Osteocyte (in vitro differentiated cells): Measurements from ENCODE around the gene CASQ1. TPM values are rescaled to one million over a fixed set of nuclear protein-coding genes. Genes with fewer than 3 reads are reported as not detected.
A peak's percentile ranks its signal among the peaks of the same experiment; 100 is the strongest.

Experiments used
- DNase-seq: peaks from one replicate; pipeline ENCODE4 v3.0.0; 2021; ENCODE audit warnings: mixed read lengths; ENCODE audit not compliant: unreplicated experiment; ENCODE audit errors: extremely low spot score
- H3K27ac Mint-ChIP-seq: one replicate; pipeline ENCODE4 v1.8.0; 2021; ENCODE audit warnings: mild to moderate bottlenecking, mixed read lengths; ENCODE audit not compliant: unreplicated experiment
- H3K27me3 Mint-ChIP-seq: one replicate; pipeline ENCODE4 v1.8.0; 2021; ENCODE audit warnings: mixed read lengths; ENCODE audit not compliant: unreplicated experiment
- H3K36me3 Mint-ChIP-seq: one replicate; pipeline ENCODE4 v1.8.0; 2021; ENCODE audit warnings: mixed read lengths; ENCODE audit not compliant: unreplicated experiment
- H3K4me1 Mint-ChIP-seq: one replicate; pipeline ENCODE4 v1.8.0; 2021; ENCODE audit warnings: mixed read lengths; ENCODE audit not compliant: unreplicated experiment
- H3K4me3 Mint-ChIP-seq: one replicate; pipeline ENCODE4 v1.8.0; 2021; ENCODE audit warnings: mild to moderate bottlenecking, moderate library complexity, mixed read lengths; ENCODE audit not compliant: unreplicated experiment
- H3K9me3 Mint-ChIP-seq: one replicate; pipeline ENCODE4 v1.8.0; 2021; ENCODE audit warnings: mixed read lengths; ENCODE audit not compliant: unreplicated experiment
- CTCF ChIP-seq: fragments of 200-600 bp; sonication (generic); IDR thresholded peaks from 2 replicates; pipeline ENCODE4 v1.5.0; 2021; ENCODE audit warnings: antibody characterized with exemption, mild to moderate bottlenecking, moderate library complexity
- total RNA-seq: library from RNA; stranded (reverse); gene quantifications from 2 replicates; pipeline ENCODE4 v1.2.1, GENCODE V29; 2021

The CASQ1 gene
- total RNA-seq, 1 donor from 2014 or later: not detected

- DNase-seq: no peak
- peaks cover 5% of the 10 kb centered on the region for H3K4me1 Mint-ChIP-seq
- no peak overlapping the region for H3K4me3 Mint-ChIP-seq
- H3K9me3 Mint-ChIP-seq: no peaks in the 10 kb centered on the region
- H3K36me3 Mint-ChIP-seq: no peaks in the 10 kb centered on the region
- H3K27ac Mint-ChIP-seq: peak overlapping the region; percentile 15
- peaks cover 10% of the 10 kb centered on the region for H3K27me3 Mint-ChIP-seq
- no peak for TF ChIP-seq CTCF
These were observed 41.1 kb upstream of the CASQ1 start for GRCh38 chr1:160149233-160149632.

DNA sequence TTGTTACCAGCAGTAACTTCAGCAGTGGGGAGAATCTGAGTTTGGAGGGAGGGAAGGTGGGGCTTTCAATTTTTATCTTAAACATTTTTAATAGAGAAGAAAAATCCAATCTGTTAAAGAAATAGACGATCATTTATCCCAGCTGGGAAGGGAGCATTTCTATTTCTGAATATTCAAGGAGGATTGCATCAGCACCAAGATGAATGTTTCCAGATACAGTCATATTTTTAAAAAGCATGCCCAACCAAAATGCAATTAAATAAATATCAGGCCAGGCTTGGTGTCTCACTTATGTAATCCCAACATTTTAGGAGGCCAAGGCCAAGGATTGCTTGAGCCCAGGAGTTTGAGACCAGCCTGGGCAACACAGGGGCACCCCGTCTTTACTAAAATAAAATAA is 40.7 kb upstream of the CASQ1 start:
- no peak for TF ChIP-seq CTCF
- no peaks in the 10 kb centered on the region for H3K9me3 Mint-ChIP-seq
- peaks cover 5% of the 10 kb centered on the region for H3K4me1 Mint-ChIP-seq
- no peak overlapping the region for H3K4me3 Mint-ChIP-seq
- no peak for DNase-seq
- peaks cover 7% of the 10 kb centered on the region for H3K27me3 Mint-ChIP-seq
- H3K27ac Mint-ChIP-seq: peak overlapping the region; percentile 15
- H3K36me3 Mint-ChIP-seq: no peaks in the 10 kb centered on the region

DNA sequence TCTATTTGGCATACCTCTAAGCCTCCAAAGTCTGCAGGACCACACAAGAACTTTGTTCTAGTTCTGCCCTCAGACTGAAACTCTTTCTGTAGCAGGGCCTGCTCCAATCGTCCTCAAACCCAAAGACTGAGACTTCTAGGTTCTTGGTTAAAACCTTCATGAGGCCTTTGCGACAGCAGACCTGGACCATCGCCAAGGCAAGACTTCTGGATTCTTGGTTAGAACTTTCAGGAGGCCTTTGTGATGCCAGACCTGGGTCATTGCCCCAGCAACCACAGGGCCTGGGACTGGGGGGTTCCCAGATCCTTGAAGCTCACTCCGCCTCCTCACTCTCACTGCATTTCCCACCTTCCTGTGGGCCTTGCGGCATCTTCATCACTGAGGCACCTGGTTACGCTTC is 39.1 kb upstream of the CASQ1 start, which contains the start of gene ATP1A4:
Gene ATP1A4, plus strand, starts transcription at position 301 of the 400 bp plus-strand sequence. CDS start 438 bp downstream, outside the sequence.
- H3K27me3 Mint-ChIP-seq: peaks cover 16% of the 10 kb centered on the region
- H3K36me3 Mint-ChIP-seq: no peaks in the 10 kb centered on the region
- H3K4me3 Mint-ChIP-seq: no peak within 1 kb of the TSS
- DNase-seq: no peak
- no peaks in the 10 kb centered on the region for H3K9me3 Mint-ChIP-seq
- no peak for TF ChIP-seq CTCF
- H3K27ac Mint-ChIP-seq: no peak within 1 kb of the TSS
- H3K4me1 Mint-ChIP-seq: peaks cover 5% of the 10 kb centered on the region

DNA sequence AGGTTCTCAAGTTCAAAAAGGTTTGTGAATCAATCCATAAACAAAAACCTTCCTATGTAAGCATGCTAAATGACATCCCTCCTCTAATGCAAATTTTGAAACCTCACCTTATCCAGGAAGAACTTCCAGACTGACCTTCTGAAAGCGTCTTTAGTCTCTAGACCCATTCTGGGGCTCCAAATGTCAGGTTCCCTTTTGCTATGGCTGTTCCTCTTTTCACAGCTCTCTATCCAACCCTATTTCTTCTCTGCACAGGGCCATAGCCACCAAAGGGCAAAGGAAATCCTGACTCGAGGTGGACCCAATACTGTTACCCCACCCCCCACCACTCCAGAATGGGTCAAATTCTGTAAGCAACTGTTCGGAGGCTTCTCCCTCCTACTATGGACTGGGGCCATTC is 35.6 kb upstream of the CASQ1 start:
- TF ChIP-seq CTCF: no peak
- H3K27me3 Mint-ChIP-seq: peaks cover 35% of the 10 kb centered on the region
- H3K27ac Mint-ChIP-seq: no peak overlapping the region
- no peak for DNase-seq
- no peaks in the 10 kb centered on the region for H3K9me3 Mint-ChIP-seq
- no peaks in the 10 kb centered on the region for H3K36me3 Mint-ChIP-seq
- H3K4me3 Mint-ChIP-seq: no peak overlapping the region
- H3K4me1 Mint-ChIP-seq: no peaks in the 10 kb centered on the region

GRCh38 chr1:160156361-160156760 is 34.0 kb upstream of the CASQ1 start:
- H3K4me1 Mint-ChIP-seq: no peaks in the 10 kb centered on the region
- TF ChIP-seq CTCF: no peak
- H3K27ac Mint-ChIP-seq: no peak overlapping the region
- H3K27me3 Mint-ChIP-seq: peaks cover 35% of the 10 kb centered on the region
- H3K9me3 Mint-ChIP-seq: no peaks in the 10 kb centered on the region
- H3K36me3 Mint-ChIP-seq: no peaks in the 10 kb centered on the region
- DNase-seq: no peak
- H3K4me3 Mint-ChIP-seq: no peak overlapping the region
